Gastrocnemius medialis (tissue), 4 donors: ENCODE measurements around the gene CACNA1S. TPM values are rescaled to one million over a fixed set of nuclear protein-coding genes. Genes with fewer than 3 reads are reported as not detected.
A peak's percentile ranks its signal among the peaks of the same experiment; 100 is the strongest.

Experiments used
- ATAC-seq, 2 donors: fragments of 150-250 bp; one replicate each; pipeline ENCODE4 v1.9.1; 2016
- DNase-seq, 2 donors: peaks; one replicate each; pipeline ENCODE4 v3.0.0-alpha.2; 2019
- H3K27ac ChIP-seq, 4 donors: fragments of 200-600 bp; sonication (generic); 1 replicate in 1 of 4; 2 replicates in 3 of 4; pipeline ENCODE4 v1.5.1; 2016 to 2018; ENCODE audit warnings: mild to moderate bottlenecking in 2 of 4, moderate library complexity in 1 of 4
- H3K27me3 ChIP-seq, 3 donors: fragments of 200-600 bp; sonication (generic) in 2 of 3; 1 replicate in 1 of 3; 2 replicates in 2 of 3; pipeline versions ENCODE4 v1.5.1 to v1.6.0; 2016 to 2019; ENCODE audit warnings: mild to moderate bottlenecking in 1 of 3, moderate library complexity in 1 of 3
- H3K36me3 ChIP-seq, 2 donors: fragments of 200-600 bp; sonication (generic) in 1 of 2; one replicate each; pipeline ENCODE4 v1.5.1; 2017 to 2018
- H3K4me1 ChIP-seq, 2 donors: fragments of 200-600 bp; sonication (generic) in 1 of 2; one replicate each; pipeline ENCODE4 v1.5.1; 2016 to 2017; ENCODE audit warnings: mild to moderate bottlenecking in 2 of 2
- H3K4me3 ChIP-seq, 4 donors: fragments of 200-600 bp; sonication (generic) in 3 of 4; 1 replicate in 1 of 4; 2 replicates in 3 of 4; pipeline ENCODE4 v1.5.1; 2016 to 2019; ENCODE audit warnings: mild to moderate bottlenecking in 2 of 4
- H3K9me3 ChIP-seq, 3 donors: fragments of 200-600 bp; sonication (generic) in 2 of 3; 1 replicate in 1 of 3; 2 replicates in 2 of 3; pipeline ENCODE4 v1.5.1; 2016 to 2019
- CTCF ChIP-seq, 5 experiments: fragments of 450-650 bp in 3 of 5; fragments of 200-600 bp in 2 of 5; sonication (generic) in 2 of 5; IDR thresholded peaks in 4 of 5; conservative IDR thresholded peaks in 1 of 5; 1 replicate in 4 of 5; 2 replicates in 1 of 5; pipeline ENCODE4 v1.5.1; 2016 to 2019; ENCODE audit warnings: antibody characterized with exemption in 5 of 5, mild to moderate bottlenecking in 3 of 5, moderate library complexity in 3 of 5
- POLR2A ChIP-seq, 2 donors: fragments of 450-650 bp; IDR thresholded peaks; one replicate each; pipeline ENCODE4 v1.6.1; 2017; ENCODE audit warnings: antibody characterized with exemption in 2 of 2, mild to moderate bottlenecking in 2 of 2, moderate library complexity in 2 of 2
- in situ Hi-C, 4 donors: fragments of 200-750 bp; cut with MboI; loops; one replicate each; pipeline versions ENCODE4 v1.15.0 to v1.8.0; 2017; ENCODE audit warnings: low sequenced_read_pairs in 4 of 4
- intact Hi-C: fragments of 100-400 bp; cut with DNase I; formaldehyde crosslinking; loops from one replicate; pipeline ENCODE4 v1.15.1; 2023; ENCODE audit warnings: low total_unique reads
- total RNA-seq, 4 donors: library from RNA; depleted of rRNA; stranded (reverse); fragments of >200 nt; gene quantifications; one replicate each; pipeline versions ENCODE4 v1.1.0 to v1.2.3, GENCODE V29; 2016

Gene CACNA1S
- 10 to 100 TPM; 74.3 to 93.5 (median 81.2) TPM for total RNA-seq

- Histone ChIP-seq H3K36me3 (no peaks in the 10 kb centered on the region), H3K4me1 (peaks cover 51 to 68% of the 10 kb centered on the region in 2 donors), H3K27me3 (no peaks in the 10 kb centered on the region), H3K9me3 (no peaks in the 10 kb centered on the region), H3K27ac (peak within 1 kb of the TSS; percentile 89 to 98 (median 96)), H3K4me3 (peak within 1 kb of the TSS; percentile 30 to 49 (median 37))
- TF ChIP-seq POLR2A (IDR thresholded peaks at IDR 0.05) (peak; percentile 67 to 72), CTCF (IDR thresholded peaks at IDR 0.05 in 4 of 5, conservative IDR thresholded peaks at IDR 0.05 in 1 of 5) (no peak)
- ATAC-seq (peak; percentile 45 to 59), DNase-seq (peak; percentile 67 to 93)
- in situ Hi-C loops: no loop called here
- intact Hi-C loops: loop anchor here (5.0 kb wide), 1 partner anchor 60 kb away; no protein-coding TSS in a partner anchor
Observed at GRCh38 chr1:201112173-201112731, at the start of gene CACNA1S. TSS of gene CACNA1S (minus strand) at chr1:201112426. CDS start at chr1:201112339, 87 bp downstream.

GRCh38 chr1:201157949-201158348 lies 45.7 kb upstream of the CACNA1S start:
- TF ChIP-seq POLR2A (IDR thresholded peaks at IDR 0.05) (no peak), CTCF (IDR thresholded peaks at IDR 0.05 in 4 of 5, conservative IDR thresholded peaks at IDR 0.05 in 1 of 5) (no peak)
- no peaks in the 10 kb centered on the region for H3K27me3 ChIP-seq
- in situ Hi-C loops: no loop called here
- no peaks in the 10 kb centered on the region for H3K9me3 ChIP-seq
- H3K27ac ChIP-seq: no peak overlapping the region
- H3K4me3 ChIP-seq: no peak overlapping the region
- H3K4me1 ChIP-seq: peaks cover 12 to 19% of the 10 kb centered on the region in 2 donors
- intact Hi-C loops: no loop called here
- DNase-seq: no peak
- H3K36me3 ChIP-seq: no peaks in the 10 kb centered on the region
- no peak for ATAC-seq

- no peak for TF ChIP-seq POLR2A (IDR thresholded peaks at IDR 0.05)
- no peak for TF ChIP-seq CTCF (IDR thresholded peaks at IDR 0.05 in 4 of 5, conservative IDR thresholded peaks at IDR 0.05 in 1 of 5)
- DNase-seq (no peak), ATAC-seq (no peak)
- Histone ChIP-seq H3K27ac (no peak overlapping the region), H3K9me3 (no peaks in the 10 kb centered on the region), H3K36me3 (no peaks in the 10 kb centered on the region), H3K4me1 (peaks cover 12 to 27% of the 10 kb centered on the region in 2 donors), H3K4me3 (no peak overlapping the region), H3K27me3 (no peaks in the 10 kb centered on the region)
- intact Hi-C loops: no loop called here
- in situ Hi-C loops: no loop called here
Observed at GRCh38 chr1:201156819-201157218, 44.6 kb upstream of the CACNA1S start.

GRCh38 chr1:201156346-201156745 lies 44.1 kb upstream of the CACNA1S start:
- no peak overlapping the region for H3K4me3 ChIP-seq
- H3K27ac ChIP-seq: no peak overlapping the region
- TF ChIP-seq CTCF (IDR thresholded peaks at IDR 0.05 in 4 of 5, conservative IDR thresholded peaks at IDR 0.05 in 1 of 5): no peak
- TF ChIP-seq POLR2A (IDR thresholded peaks at IDR 0.05): no peak
- no peaks in the 10 kb centered on the region for H3K9me3 ChIP-seq
- H3K27me3 ChIP-seq: no peaks in the 10 kb centered on the region
- in situ Hi-C loops: no loop called here
- ATAC-seq (no peak), DNase-seq (peak in 1 of 2 donors; percentile 6)
- H3K4me1 ChIP-seq: peaks cover 12 to 27% of the 10 kb centered on the region in 2 donors
- no peaks in the 10 kb centered on the region for H3K36me3 ChIP-seq
- intact Hi-C loops: no loop called here
